ENCODE results near the gene RIF1.
A peak's percentile ranks its signal among the peaks of the same experiment; 100 is the strongest.

Gene RIF1

GRCh38 chr2:151422917-151423439 lies 13.3 kb downstream of the RIF1 start:
- no peak for DNase-seq (ENCODE audit: low read depth, low spot score)

DNA sequence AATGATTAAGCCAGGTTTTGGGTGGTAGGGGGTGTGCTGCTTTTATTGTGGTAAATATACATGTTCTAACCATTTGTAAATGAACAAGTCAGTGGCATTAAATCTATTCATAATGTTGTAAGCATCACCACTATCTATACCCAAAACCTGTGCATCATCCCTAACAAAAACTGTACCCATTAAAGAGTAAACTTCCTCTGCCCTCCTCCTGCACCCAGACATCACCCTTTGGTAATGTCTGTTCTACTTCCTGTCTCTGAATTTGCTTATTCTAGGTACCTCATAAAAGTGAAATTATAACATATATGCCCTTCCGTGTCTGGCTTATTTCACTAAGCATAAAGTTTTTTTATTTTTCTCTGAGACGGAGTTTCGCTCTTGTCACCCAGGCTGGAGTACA lies 14.1 kb downstream of the RIF1 start:
- no peak for DNase-seq (ENCODE audit: low read depth, low spot score)

DNA sequence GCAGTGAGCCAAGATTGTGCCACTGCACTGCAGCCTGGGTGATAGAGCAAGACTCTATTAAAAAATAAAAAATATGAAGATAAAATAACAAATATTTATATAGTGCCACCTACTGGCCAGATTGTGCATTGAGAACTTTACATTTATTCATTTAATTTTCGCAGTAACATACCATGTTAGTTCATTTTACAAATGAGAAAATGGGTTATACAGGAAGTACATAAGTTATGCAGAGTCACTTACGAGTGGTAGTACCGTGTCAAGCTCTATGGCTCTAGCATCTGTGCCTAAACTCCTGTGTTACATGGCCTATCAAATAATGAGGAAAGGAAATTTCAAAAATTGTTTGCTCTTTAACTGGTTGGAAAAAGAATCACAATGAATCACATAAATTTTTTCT lies 27.9 kb downstream of the RIF1 start:
- peak; percentile 15 for DNase-seq (ENCODE audit: low read depth, low spot score)

DNA sequence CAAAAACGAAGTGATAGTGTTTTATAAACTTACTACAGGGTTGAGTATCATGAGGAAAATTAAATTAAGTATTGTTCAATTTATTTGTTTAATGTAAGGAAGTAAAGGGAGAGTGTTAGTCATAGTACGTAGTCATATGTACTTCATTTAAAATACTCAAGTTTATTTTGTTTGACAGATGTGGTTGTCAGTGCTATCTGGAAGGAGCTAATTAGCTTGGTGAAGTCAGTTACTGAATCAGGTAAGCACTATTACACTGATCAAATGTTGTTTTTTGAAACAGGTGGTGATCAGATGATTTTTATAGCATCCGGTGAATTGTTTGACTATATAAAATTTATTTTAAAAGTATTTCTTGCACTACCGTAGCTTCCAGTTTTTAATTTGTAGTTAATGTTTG lies 28.8 kb downstream of the RIF1 start:
- no peak for DNase-seq (ENCODE audit: low read depth, low spot score)

DNA sequence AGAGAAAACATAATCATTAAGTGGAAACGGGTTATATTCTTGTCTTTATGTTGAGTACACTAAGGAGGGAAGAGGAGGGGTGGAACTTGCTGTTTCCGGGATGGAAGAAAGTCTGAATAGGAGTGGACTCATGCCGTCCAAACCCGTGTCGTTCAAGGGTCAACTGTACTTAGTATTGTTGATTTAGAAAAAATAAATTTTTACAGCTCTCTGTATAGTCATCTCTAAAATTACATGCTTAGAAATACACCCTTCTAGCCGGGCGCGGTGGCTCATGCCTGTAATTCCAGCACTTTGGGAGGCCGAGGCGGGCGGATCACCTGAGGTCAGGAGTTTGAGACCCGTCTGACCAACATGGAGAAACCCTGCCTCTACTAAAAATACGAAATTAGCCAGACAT lies 29.4 kb downstream of the RIF1 start:
- no peak for DNase-seq (ENCODE audit: low read depth, low spot score)

DNA sequence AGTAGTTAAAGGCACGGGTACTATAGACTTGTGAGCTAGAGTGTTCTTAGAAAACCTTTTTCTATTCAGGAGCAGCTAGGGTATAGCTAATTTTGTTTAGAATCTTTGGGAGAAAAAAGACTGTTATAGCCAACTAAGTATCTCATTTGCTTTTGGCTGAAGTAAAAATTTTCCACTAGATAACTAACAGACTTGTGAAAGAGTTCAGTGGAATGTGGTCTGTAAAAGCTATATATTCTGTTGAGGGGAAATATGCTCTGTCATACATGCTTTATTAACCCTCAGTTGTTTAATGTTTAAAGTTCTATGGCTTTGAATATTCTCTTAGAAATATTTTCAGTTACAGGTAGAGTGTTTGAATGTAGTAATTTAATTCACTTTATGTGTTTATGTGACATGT lies 49.7 kb downstream of the RIF1 start:
- DNase-seq (ENCODE audit: low read depth, low spot score), result no peak

GRCh38 chr2:151465771-151466170 lies 56.1 kb downstream of the RIF1 start:
- no peak for DNase-seq (ENCODE audit: low read depth, low spot score)

DNA sequence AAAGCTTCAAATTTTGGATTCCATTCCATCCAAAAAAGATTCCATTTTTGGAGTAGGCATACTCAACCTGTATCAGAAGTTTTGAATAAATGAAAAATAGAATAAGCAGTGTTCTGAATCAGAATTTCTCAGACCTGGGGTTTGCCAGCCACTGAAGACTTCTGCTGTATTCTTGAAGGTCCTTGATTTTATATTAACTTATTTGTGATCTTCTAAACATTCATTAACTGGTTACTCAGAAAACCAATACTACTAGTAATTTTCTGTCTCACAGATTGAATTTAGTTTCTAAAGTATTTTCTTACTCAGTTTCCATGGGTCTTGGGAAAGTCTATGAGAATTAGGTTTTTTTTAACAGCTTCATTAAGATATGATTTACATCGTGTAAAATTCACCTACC lies 60.9 kb downstream of the RIF1 start:
- no peak for DNase-seq (ENCODE audit: low read depth, low spot score)

DNA sequence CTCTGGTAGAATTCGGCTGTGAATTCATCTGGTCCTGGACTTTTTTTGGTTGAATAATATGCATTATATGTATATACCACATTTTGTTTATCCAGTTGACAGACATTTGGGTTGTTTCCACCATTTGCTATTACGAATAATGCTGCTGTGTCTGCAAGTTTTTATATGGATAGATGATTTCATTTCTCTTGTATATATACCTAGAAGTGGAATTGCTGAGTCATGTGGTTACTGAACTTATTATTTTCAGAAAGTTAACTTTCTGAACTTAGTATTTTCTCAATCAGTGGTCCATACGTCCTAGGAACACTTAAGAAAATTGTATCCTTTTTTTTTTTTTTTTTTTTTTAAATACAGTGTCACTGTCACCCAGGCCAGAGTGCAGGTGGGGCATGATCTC lies 63.3 kb downstream of the RIF1 start:
- no peak for DNase-seq (ENCODE audit: low read depth, low spot score)

GRCh38 chr2:151475071-151475470 lies 65.4 kb downstream of the RIF1 start:
- no peak for DNase-seq (ENCODE audit: low read depth, low spot score)

GRCh38 chr2:151476287-151476686 lies 66.6 kb downstream of the RIF1 start:
- DNase-seq (ENCODE audit: low read depth, low spot score), result no peak

DNA sequence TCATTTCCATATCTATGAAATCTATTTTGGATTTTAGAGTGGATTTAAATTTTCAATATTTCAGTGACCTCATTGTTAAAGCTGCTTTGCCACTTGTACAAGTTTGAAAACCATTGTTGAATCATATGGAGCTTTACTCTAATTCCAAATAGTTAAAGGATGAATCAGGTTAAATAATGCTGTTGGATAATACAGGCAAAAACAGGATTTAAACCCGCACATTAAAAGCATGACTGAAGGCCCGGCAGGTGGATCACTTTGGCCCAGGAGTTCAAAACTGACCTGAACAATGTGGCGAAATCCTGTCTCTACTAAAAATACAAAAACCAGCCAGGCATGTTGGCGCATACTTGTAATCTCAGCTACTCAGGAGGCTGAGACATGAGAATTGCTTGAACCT lies 68.3 kb downstream of the RIF1 start:
- DNase-seq (ENCODE audit: low read depth, low spot score), result no peak

- DNase-seq (ENCODE audit: low read depth, low spot score), result no peak
Measured at GRCh38 chr2:151481744-151482143, 72.0 kb downstream of the RIF1 start.

DNA sequence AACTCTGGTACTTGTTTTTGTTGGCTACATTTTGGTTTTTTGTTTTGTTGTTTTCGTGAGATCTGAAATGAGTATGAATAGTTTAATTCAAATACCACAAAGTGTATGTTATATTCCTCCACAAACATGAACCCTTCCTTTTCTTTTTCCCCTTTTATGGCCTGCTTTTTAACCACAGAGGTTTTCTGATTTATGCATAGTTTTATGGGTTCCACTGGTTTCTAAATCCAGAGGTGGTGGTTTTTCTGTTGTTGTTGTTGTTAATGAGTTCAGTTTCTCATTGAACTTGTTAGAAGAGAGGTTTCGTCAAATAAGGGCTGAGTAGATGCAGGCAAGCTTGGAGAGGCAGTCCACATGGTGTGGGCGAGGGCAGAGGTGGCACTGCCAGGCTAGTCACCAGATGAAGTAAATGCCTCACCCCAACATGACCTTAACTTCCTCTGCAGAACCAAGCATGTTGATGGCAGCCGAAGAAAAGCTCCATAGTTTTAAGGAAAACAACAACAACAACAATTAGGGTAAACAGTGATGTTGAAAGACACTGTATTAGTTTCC lies 72.5 kb downstream of the RIF1 start:
- DNase-seq (ENCODE audit: low read depth, low spot score), result no peak

DNA sequence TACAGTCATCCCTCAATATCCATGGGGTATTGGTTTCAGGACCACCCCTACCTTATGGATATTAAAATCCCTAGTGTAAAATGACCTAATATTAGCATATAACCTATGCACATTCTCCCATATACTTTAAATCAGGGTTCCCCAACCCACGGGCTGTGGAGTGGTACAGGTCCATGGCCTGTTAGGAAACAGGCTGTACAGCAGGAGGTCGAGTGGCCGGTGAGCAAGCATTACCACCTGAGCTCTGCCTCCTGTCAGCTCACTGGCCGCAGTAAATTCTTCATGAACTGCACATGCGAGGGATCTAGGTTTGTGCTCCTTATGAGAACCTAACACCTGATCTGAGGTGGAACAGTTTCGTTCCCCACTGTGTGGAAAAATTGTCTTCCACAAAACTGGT lies 73.8 kb downstream of the RIF1 start:
- no peak for DNase-seq (ENCODE audit: low read depth, low spot score)

DNA sequence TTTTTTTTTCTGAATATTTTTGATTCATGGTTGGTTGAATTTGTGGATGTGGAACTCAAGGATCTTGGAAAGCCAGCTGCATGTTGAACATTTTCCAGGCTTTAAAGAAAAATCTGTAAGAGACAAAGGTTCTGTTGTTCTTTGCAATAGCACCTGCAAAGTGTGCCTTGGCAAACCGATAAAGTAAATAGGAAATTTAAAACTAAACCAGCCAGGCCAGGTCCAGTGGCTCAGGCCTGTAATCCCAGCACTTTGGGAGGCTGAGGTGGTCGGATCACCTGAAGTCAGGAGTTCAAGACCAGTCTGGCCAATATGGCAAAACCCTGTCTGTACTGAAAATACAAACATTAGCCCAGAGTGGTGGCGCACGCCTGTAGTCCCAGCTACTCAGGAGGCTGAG lies 74.4 kb downstream of the RIF1 start:
- DNase-seq (ENCODE audit: low read depth, low spot score), result no peak

- DNase-seq (ENCODE audit: low read depth, low spot score), result no peak
Measured at GRCh38 chr2:151486053-151486452, 76.4 kb downstream of the RIF1 start.

GRCh38 chr2:151490276-151490675 lies 80.6 kb downstream of the RIF1 start:
- DNase-seq (ENCODE audit: low read depth, low spot score), result no peak

DNA sequence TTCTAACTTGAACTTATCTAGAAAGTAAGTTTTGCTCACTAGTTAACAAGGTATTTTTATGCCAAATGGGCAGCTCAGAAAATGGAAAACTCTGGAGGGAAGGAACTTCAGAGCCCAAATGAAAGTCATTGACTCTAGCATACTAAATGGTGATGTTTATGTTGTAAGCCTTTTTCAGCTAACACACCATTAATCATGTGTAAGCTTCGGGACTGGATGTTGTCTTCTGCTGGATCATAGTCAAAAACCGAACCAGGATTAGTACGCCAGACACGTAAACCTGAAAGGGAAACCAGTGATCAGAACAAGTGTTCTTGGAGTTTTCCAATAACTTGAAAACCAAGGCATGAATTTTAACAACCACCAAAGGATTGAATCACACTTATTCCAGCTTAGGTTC lies 81.8 kb downstream of the RIF1 start:
- no peak for DNase-seq (ENCODE audit: low read depth, low spot score)

DNA sequence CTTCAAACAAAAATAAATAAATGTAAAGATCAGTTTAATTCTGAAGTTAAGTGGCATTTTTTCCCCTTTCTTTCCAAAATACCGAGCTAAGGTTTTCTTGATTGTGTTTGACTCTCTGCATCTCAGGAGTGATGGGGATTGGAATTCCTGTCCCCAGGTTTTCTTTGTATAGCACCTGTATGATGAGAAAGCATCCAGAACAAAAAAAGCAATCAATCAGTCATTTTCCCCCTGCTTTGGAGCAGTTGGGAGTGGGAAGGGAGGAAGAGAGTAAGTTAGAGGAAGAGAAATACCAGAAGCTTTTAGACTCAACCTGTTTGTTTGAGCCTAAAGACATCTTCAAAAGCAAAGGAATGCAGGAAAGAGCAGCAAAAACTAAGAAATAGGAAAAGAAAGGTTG lies 88.5 kb downstream of the RIF1 start:
- no peak for DNase-seq (ENCODE audit: low read depth, low spot score)

DNA sequence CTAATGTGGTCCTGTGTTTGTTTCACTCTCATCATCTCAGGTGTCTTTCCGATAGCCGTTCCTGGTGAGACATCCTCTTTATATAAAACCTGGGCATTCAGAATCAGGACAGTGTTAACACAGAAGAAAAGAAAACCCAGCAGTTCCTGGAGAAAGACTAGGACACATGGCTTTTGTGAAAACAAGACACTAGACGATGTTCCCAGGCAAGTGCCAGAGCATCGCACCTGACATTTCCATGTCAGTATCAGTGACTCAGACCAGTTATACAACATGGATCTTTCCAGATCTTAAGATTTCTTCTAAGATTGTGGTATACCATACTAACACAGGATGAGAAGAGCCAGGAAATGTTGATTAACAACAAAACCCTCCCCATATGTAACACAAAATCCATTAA lies 96.5 kb downstream of the RIF1 start:
- DNase-seq (ENCODE audit: low read depth, low spot score), result no peak

GRCh38 chr2:151508519-151508918 lies 98.8 kb downstream of the RIF1 start:
- no peak for DNase-seq (ENCODE audit: low read depth, low spot score)

DNA sequence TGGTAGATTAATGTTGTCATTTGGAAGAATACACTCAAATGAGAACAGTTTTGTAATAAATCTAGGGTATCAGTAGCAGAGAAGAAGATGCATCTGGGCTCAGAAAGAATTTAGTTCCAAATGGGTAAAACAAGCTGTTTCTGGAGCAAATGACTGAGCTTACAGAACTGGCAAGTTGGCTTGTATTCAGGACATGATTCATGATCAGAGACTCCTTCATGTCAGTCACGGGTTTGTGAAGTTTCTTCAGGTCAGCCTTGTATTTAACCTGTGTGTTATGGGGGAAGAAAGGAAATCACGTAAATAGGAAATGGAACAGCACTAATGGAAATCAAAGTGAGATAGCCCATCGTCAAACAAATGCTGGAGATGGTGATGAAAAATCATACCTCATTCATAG lies 109.1 kb downstream of the RIF1 start:
- no peak for DNase-seq (ENCODE audit: low read depth, low spot score)

DNA sequence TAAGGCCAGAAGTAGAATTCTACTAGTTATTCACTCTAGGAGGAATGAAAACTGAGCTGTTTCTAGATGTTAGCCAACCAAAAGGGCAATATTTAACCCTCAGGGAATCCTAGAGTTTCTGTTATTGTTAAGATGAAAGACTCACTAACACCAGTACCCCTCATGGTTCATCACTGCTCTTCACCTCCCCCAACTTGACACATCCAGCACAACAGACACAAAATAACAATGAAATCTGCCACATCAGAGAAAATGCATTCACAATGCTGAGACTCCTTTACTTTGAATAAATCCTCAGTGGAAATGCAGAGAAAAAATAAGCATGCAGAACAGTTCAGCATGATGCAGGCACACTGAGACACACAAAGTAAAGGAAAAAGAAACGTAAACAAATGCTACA lies 111.3 kb downstream of the RIF1 start:
- no peak for DNase-seq (ENCODE audit: low read depth, low spot score)
